GM04504 (cell line): ENCODE data around the gene TMEM213.
"Not testable (repeated sequence)": the region's sequence is repeated elsewhere in the genome, so short reads cannot be mapped to it uniquely, and the experiment has no call there.

Experiments
- DNase-seq: peaks from one replicate; pipeline ENCODE4 v3.0.0-alpha.2; 2012; ENCODE audit warnings: low read depth

The TMEM213 gene

DNA sequence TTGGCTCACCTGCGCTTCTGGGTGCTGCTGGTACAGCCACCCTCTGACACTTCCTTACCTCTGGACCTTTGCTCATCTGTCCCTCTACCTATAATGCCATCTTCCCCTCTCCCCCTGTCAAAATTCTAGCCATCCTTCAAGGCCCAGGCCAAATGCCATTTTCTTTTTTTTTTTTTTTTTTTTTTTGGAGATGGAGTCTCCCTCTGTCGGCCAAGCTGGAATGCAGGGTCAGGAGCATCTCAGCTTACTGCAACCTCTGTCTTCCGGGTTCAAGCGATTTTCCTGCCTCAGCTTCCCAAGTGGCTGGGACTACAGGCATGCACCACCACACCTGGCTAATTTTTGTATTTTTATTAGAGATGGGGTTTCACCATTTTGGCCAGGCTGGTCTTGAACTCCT, 748 bp upstream of the TMEM213 start:
- DNase-seq = not testable (repeated sequence)

DNA sequence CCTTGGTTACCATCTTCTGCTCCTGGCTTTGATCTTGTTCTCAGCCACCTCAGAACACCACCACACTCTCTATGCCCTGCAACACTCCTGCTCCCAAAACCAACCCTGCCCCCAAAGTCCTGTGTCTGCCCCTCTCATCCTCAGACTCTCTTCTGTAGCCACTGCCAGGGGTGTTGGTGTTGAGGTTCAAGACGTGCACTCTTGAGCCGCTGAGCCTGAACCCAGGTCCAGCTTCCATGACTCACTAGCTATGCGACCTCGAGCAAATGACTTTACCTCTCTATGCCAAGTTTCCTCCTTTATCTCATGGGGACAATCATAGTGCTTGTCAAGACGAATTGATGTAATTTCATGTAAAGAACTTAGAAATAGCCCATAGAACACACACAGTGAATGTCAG, 1.0 kb downstream of the TMEM213 start:
- no peak for DNase-seq

DNA sequence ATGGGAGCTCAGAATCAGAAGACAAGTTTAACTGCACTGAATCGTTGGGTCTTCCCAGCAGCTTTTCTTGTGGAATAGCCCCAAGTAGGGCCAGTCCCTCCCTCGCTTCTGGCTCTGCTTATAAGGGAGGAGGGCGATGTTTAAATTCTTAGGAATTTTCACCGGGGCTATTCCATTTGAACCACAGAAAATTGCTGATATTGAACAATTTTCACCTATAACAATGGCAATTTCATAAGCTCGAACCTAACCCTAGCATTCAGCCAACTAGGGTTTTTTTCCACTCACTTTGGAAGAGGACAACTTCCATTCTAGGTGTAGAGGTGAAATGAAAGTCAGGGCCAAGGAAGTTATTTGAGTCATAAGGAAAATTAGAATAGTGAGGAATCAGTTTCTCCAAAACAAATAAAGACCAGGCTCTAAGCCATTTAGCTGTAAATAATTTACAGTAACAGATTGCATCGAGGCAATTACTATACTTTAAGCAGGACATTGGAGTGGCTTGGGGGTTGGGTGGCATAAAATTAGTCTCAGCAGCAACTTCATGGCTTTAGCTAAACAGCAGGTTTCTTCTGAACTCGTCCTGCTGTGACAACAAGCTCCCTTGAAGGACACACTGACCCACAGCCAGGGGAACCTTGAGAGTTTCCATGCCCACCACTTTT, 1.7 kb downstream of the TMEM213 start:
- no peak for DNase-seq

DNA sequence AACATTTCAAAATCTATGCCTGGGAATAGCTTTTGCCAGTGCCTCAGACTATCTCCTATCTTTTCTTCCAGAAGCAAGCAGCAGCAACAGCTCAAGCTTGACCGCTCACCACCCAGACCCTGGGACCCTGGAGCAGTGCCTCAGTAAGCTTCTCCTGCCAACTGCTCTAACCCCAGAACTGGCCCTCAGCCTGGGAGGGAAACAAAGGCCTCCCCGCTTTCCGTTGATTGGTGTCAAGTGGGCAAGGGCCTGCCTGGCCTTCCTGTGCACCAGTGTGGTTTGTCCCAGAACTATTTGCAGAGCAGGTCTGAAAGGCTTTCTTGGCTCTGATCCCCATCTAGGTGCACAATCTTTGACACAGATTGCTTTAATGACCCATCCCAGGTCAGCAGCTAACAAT, 3.5 kb downstream of the TMEM213 start:
- DNase-seq = no peak

DNA sequence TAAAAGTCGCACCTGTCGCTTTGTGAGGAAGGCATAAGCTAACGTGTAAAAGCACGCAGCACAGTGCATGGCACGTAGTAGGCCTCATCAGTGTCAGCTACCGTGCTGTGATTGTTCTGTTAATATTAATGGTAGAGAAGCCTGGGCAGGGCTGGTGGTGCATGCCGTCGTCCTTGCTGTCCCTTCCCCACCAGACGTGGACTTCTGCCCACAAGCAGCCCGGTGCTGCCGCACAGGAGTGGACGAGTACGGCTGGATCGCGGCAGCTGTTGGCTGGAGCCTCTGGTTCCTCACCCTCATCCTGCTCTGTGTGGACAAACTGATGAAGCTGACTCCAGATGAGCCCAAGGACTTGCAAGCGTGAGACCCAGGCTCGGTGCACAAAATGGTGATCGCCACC, 4.9 kb downstream of the TMEM213 start:
- DNase-seq = no peak

GRCh38 chr7:138804618-138805017, 6.8 kb downstream of the TMEM213 start:
- no peak for DNase-seq

GRCh38 chr7:138809346-138809745, 11.6 kb downstream of the TMEM213 start:
- DNase-seq = no peak

DNA sequence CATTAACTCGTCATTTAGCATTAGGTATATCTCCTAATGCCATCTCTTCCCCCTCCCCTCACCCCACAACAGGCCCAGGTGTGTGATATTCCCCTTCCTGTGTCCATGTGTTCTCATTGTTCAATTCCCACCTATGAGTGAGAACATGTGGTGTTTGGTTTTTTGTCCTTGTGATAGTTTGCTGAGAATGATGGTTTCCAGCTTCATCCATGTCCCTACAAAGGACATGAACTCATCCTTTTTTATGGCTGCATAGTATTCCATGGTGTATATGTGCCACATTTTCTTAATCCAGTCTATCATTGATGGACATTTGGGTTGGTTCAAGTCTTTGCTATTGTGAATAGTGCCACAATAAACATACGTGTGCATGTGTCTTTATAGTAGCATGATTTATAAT, 13.5 kb downstream of the TMEM213 start:
- DNase-seq = not testable (repeated sequence)

DNA sequence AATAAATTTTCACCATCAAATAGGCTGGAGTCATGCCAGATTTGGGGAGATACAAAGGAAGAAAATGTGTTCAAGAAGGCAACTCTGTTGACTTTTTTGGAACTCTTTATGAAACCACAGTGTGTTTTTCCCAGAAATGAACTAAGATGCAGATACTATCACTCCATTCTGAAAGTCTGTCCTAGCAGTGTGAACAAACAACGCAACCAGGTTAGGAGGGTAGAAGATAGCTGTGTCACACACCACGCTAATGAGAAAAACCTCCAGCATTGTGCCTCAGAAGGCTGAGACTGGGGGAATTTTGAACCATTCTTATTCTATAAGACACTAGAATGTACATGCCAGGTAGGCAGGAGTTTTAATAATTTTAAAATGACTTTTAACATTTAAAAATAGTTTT, 16.2 kb downstream of the TMEM213 start:
- no peak for DNase-seq

DNA sequence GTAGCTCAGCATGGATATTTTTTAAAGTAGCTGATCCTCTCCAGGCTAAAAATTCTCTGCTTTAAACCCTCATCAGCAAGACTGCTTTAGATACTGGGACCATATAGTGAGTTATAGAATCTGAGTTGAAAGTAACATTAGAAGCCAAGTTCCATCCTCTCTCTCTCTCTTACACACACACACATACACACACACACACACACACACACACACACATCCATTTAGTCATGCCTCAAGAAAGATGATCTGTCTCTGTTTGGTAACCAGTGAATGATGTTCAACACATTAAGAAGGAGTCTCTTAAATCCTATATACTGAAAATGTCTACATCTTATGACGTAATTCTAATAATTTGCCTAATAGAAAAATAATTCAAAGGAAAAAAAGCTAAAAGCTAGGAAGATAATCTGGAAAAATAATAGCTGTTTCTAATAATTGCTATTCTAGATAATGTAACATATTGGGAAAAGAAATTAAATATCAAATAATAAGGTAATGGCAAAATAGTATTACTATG, 17.1 kb downstream of the TMEM213 start:
- DNase-seq = no peak

- DNase-seq = no peak
Observed at GRCh38 chr7:138816650-138817049, 18.9 kb downstream of the TMEM213 start.

DNA sequence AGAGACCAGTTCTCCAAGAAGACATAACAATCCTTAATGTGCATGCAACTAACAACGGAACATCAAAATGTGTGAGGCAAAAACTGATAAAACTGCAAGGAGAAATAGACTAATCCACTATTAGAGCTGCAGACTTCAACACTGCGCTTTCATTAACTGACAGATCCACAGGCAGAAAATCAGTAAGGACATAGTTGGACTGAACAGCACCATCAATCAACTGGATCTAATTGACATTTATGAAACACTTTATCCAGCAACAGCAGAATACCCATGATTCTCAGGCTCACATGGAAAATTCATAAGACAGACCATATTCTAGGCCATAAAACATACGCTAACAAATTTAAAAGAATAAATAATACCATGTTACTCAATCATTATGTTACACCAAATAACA, 21.8 kb downstream of the TMEM213 start:
- DNase-seq = no peak

DNA sequence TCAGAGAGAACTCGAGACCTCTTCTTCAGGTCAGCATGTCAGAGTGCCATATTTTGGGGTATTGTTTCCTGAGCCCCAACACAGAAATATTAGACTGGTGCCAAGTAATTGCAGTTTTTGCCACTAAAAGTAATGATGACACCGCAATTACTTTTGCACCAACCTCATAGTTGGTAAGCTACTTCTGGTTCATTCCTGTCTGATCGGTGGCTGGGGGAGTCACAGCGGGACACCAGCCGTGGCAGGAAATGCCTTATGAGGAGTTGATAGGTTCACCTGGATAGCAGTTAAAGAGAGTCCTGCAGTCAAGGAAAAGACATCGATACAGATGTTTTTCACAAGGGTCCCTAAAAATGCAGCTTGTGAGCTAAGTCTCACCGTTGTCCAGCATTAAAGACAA, 24.1 kb downstream of the TMEM213 start:
- DNase-seq = no peak

GRCh38 chr7:138822867-138823535, 25.2 kb downstream of the TMEM213 start:
- no peak for DNase-seq

DNA sequence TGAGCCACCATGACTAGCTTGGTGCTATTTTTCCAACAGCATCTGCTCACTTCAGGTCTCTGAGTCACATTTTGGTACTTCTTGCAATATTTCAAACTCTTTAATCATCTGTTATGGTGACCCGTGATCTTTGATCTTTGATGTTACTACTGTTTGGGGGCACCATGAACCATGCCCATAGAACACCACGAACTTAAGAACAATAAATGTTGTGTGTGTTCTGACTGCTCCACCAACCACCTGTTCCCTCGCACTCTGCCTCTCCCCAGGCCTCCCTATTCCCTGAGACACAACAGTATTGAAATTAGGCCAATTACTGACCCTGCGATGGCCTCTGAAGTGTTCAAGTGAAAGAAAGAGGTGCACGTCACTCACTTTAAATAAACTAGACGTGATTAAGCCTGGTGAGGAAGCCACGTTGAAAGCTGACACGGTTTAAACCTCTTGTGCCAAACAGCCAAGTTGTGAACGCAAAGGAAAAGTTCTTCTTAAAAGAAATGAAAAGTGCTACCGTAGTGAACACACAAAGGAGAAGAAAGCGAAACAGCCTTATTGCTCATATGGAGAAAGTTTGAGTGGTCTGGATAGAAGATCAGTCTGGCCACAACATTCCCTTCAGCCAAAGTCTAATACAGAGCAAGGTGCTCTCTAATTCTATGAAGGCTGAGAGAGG, 27.4 kb downstream of the TMEM213 start:
- DNase-seq = no peak

DNA sequence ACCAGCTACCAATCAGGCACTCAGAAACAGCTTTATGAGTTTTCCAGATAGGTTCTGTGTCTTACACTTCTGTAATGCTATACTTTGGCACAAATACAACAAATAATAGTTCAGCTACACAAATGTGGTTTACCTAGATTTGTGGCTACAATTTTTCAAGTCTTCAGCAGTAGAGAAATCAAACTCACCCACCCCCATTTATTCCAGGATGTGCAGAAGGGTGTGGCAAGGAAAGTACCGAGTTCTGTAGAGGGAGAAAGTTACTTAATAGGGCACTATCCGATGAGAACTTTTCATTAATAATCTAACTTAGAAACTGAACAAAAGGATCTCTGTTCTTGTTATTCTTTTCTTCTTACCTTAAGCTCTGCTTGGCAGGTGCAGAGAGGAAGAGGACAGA, 30.5 kb downstream of the TMEM213 start:
- DNase-seq = no peak

DNA sequence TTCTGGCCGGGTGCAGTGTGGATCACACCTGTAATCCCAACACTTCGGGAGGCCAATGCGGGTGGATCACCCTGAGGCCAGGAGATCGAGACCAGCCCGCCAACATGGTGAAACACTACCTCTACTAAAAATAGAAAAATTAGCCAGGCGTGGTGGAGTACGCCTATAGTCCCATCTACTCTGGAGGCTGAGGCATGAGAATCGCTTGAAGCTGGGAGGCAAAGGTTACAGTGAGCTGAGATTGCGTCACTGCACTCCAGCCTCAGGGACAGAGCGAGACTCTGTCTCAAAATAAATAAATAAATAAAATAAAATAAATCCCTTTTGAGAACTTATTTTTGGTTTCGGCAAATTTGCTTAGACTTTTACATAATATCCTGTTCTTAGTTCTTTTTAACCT, 31.5 kb downstream of the TMEM213 start:
- DNase-seq = no peak

DNA sequence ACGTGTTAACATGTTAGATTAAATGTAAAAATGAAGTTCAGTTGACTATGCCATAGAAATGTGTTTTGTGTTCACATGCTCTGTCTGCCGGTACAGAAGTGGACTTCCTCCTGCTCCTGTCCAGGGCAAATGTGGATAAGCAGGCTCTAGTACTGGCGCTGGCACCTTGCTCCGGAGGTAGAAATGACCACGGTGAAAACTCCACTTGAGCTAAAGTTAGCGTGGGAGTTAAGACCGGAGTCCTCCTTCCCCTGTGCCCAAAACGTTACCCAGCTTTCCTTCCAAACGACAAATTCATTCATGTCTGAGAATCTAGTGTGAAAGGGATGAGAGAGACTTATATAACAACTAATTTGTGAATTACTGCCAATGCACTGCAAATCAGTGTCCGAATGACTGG, 35.2 kb downstream of the TMEM213 start:
- no peak for DNase-seq

DNA sequence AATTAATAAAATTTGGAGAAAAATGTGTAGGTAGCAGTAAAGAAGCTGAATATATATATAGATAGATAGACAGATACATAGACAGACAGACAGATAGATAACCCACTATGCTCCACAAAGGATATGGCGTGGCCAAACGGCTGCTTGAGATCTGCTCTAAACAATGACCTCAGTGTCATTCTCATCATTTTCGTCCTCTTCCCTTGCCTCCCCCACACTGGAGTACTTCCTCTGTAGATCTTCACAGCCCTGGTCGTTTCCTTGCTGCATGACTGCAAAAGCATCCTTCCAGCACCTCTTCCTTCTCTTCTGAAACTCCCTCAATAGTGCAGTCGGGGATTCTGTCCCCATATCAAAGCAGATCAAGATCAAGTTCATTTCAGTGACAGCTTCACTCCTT, 35.8 kb downstream of the TMEM213 start:
- DNase-seq = no peak

DNA sequence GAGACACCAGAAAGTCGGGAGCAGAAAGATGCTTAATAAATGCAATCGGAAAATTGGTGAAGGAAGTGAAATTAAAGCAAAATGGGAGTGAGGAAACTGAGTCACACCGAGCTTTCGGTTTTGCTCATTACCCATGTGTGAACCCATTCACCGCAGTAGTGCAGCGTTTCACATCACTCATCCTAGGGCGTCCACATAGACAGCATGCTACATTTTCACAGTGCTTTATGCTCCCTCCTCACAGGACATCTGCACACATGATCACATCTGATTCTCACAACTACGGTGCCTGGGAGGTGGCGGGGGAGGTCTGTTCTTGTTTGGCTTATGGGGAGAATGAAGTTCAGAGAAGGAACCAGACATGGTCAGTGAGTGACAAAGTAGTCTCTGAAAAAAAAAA, 36.8 kb downstream of the TMEM213 start:
- no peak for DNase-seq

- no peak for DNase-seq
Observed at GRCh38 chr7:138835087-138835486, 37.3 kb downstream of the TMEM213 start.

GRCh38 chr7:138837627-138838026, 39.8 kb downstream of the TMEM213 start:
- DNase-seq = no peak

DNA sequence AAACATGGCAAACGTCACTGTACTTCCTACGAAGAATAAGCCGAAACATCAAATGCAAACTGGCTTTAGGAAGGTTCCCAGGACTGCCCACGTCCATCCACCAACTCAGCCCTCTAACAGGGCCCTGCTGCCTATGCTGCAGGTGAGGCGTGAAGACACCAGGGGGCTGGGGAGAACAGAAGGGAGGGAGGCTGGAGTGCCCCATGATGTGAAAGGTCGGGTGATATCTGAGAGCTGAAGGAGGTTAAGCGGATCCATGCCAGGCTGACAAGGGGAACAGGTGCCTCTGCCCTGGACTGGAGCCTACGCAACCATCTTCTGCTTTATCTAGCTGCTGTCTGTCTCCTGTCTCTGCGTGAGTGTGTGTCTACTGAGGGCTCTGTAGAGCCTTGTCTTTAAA, 40.4 kb downstream of the TMEM213 start:
- no peak for DNase-seq
